Activated naive CD8-positive, alpha-beta T cell (primary cell): Measurements from ENCODE around the gene ARHGEF10L.

Source experiments
- H3K27ac Mint-ChIP-seq: one replicate; pipeline ENCODE4 v1.8.0; 2021; ENCODE audit warnings: mixed read lengths
- H3K27me3 Mint-ChIP-seq: one replicate; pipeline ENCODE4 v1.8.0; 2021; ENCODE audit warnings: mixed read lengths
- H3K36me3 Mint-ChIP-seq: one replicate; pipeline ENCODE4 v1.8.0; 2021; ENCODE audit warnings: mixed read lengths
- H3K4me1 Mint-ChIP-seq: one replicate; pipeline ENCODE4 v1.8.0; 2021; ENCODE audit warnings: low read depth, mixed read lengths
- H3K4me3 Mint-ChIP-seq: one replicate; pipeline ENCODE4 v1.8.0; 2021; ENCODE audit warnings: mild to moderate bottlenecking, mixed read lengths
- H3K9me3 Mint-ChIP-seq: one replicate; pipeline ENCODE4 v1.8.0; 2021; ENCODE audit warnings: low read depth, mixed read lengths

ARHGEF10L gene

DNA sequence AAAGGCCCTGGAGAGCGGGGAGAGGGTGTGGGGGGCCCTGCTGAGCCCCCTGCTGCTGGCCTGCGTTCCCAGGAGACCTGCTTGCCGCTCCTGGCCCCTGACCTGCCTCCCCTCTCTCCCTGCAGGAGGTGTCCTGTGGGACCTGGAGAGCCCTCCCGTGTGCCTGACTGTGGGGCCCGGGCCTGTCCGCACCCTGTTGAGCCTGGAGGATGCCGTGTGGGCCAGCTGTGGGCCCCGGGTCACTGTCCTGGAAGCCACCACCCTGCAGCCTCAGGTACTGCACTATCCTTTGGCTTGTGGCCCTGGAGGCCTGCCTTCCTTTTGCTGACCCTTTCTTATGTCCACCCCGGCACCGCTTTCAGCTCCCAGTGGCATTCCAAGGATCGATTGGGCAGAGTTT, 124.8 kb downstream of the ARHGEF10L start:
- Mint-ChIP-seq H3K27me3 (peaks cover 2% of the 10 kb centered on the region), H3K36me3 (no peaks in the 10 kb centered on the region), H3K9me3 (no peaks in the 10 kb centered on the region), H3K4me3 (no peak overlapping the region), H3K27ac (no peak overlapping the region), H3K4me1 (no peaks in the 10 kb centered on the region)

DNA sequence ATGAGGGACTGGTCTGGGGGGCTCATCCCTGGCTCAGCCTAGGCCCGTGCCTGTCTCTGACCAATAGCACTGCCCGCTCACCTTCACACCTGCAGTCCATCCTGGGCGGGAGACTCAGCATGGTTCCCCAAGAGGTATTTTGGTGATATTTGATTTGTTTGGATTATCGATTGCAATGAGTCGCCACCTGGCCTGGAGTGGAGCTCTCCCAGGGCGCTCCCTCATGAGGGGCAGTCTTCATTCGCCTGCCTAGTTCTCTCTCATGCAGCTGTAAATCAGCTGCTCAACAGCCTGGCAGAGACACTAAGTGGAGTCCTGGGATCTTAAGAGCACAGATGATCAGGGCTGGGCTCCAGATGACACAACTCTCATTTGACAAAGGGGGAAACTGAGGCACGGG, 125.6 kb downstream of the ARHGEF10L start:
- Mint-ChIP-seq H3K9me3 (no peaks in the 10 kb centered on the region), H3K27me3 (peaks cover 2% of the 10 kb centered on the region), H3K4me3 (no peak overlapping the region), H3K36me3 (no peaks in the 10 kb centered on the region), H3K27ac (no peak overlapping the region), H3K4me1 (no peaks in the 10 kb centered on the region)

DNA sequence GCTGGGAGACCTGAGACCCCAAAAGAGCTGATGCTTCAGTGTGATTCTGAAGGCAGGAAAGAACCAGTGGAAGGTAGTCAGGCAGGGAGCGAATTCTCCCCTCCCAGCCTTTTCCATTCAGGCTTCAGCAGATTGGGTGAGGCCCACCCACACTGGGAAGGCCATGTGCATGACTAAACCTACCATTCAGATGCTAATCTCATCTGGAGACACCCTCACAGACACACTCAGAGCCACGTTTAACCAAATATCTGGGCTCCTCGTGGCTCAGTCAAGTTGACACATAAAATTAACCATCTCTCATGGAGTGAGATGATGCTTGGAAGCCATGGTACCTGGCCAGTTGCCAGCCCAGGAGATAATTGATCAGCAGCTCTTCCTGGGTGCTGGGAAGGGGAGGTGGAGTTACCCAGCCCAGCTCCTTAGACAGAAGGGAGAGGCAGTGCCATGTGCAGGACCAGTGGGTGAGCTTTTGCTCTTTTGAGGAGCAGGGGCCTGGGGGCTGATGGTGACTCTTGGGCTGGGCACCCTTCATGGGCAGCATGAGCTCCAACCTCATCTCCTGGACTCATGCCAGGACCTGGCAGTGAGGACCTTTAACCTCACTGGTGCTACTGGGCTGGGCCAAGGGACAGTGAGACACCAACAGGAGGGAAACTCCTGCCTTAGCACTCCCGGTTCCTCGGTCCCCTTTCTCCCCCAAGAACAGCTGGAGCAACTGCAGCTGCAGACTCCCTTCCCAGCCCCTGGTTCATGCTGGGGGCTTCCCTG, 126.6 kb downstream of the ARHGEF10L start:
- Mint-ChIP-seq H3K36me3 (no peaks in the 10 kb centered on the region), H3K27me3 (peaks cover 2% of the 10 kb centered on the region), H3K9me3 (no peaks in the 10 kb centered on the region), H3K4me1 (no peaks in the 10 kb centered on the region), H3K27ac (no peak overlapping the region), H3K4me3 (no peak overlapping the region)

DNA sequence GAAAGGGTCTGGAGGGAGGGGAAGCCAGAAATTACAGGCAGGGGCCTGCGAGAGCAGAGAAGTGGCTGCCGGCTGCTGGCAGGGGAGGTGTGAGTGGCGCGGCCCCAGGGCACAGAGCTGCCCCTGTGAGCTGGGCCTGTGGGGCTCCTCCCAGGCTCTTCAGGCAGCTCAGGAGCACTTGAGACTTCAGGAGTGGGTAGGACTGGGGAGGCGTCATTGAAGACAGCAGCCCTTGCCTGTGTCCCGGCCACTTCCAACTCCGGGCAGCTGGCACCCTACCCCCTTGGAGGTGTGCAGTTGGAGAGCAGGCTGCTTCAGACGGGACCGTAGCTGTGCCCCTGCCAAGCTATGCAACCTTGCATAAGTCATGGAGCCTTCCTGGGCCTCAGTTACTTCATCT, 128.1 kb downstream of the ARHGEF10L start:
- H3K9me3 Mint-ChIP-seq: no peaks in the 10 kb centered on the region
- H3K36me3 Mint-ChIP-seq: no peaks in the 10 kb centered on the region
- no peak overlapping the region for H3K27ac Mint-ChIP-seq
- no peaks in the 10 kb centered on the region for H3K27me3 Mint-ChIP-seq
- H3K4me3 Mint-ChIP-seq: no peak overlapping the region
- no peaks in the 10 kb centered on the region for H3K4me1 Mint-ChIP-seq

DNA sequence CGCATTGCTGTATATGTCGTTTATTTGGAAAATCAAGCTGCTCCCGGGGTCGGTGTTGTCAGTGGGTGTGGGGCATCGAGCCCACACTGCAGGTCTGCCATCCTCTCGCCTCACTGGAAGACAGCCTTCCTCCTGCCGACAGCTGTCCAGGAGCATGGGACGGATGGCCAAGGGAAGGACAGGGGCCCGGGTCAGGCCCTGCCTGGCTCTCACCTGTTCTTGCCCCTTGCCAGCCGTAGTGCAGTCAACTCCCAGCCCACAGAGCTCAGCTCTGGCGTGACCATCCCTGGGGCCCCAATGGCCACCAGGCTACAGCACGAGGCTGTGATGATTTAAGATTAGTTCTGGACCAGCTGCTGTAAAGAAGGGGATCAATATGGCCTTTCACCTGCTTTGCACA, 128.7 kb downstream of the ARHGEF10L start:
- no peak overlapping the region for H3K27ac Mint-ChIP-seq
- no peaks in the 10 kb centered on the region for H3K27me3 Mint-ChIP-seq
- H3K36me3 Mint-ChIP-seq: no peaks in the 10 kb centered on the region
- no peaks in the 10 kb centered on the region for H3K9me3 Mint-ChIP-seq
- no peak overlapping the region for H3K4me3 Mint-ChIP-seq
- no peaks in the 10 kb centered on the region for H3K4me1 Mint-ChIP-seq

DNA sequence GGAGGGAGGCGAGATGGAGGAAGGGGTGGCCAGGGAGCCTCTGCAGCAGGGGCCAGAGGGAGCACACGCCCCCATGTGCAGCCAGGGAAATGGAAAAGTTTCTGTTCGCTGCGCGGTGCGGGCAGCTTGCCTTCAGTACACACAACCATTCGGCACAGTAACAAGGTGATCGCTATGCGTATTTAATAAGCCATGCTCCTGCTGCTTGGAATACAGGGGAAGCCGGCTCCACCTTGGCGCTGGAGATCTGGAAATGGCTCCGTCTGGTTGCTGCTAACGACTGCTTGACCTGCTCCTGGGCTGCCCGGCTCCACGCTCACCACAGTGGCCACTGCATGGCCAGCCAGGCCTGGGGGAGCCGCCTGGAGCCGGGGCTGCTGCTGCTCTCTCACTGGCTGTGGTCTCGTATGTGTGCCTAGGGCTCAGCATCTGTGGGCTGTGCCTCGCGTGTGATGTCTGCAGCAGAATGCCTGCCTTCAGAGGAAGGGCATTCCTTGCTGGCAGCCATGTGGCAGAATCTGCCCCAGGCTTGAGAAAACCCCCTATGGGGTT, 129.2 kb downstream of the ARHGEF10L start:
- H3K27ac Mint-ChIP-seq: no peak overlapping the region
- no peaks in the 10 kb centered on the region for H3K36me3 Mint-ChIP-seq
- H3K4me1 Mint-ChIP-seq: no peaks in the 10 kb centered on the region
- H3K4me3 Mint-ChIP-seq: no peak overlapping the region
- no peaks in the 10 kb centered on the region for H3K9me3 Mint-ChIP-seq
- no peaks in the 10 kb centered on the region for H3K27me3 Mint-ChIP-seq

DNA sequence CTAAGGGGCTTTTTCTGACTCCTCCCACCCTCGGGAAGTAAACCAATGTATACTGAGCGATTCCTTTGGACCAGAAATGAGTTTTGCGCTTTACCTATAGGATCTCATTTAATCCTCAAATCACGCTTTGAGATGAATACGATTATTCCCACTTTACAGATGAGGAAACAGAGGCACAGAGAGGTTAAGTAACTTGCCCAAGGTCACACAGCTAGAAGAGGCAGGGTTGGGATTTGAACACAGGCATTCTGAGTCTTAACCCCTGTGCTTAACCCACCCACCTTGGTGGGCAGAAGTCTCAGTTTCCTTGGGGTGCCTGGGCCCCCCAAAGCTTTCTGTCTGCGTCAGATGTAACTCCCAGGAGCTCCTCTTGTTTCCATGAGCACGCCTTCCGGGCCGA, 129.8 kb downstream of the ARHGEF10L start:
- Mint-ChIP-seq H3K4me3 (no peak overlapping the region), H3K9me3 (no peaks in the 10 kb centered on the region), H3K4me1 (no peaks in the 10 kb centered on the region), H3K36me3 (no peaks in the 10 kb centered on the region), H3K27ac (no peak overlapping the region), H3K27me3 (peaks cover 1% of the 10 kb centered on the region)

DNA sequence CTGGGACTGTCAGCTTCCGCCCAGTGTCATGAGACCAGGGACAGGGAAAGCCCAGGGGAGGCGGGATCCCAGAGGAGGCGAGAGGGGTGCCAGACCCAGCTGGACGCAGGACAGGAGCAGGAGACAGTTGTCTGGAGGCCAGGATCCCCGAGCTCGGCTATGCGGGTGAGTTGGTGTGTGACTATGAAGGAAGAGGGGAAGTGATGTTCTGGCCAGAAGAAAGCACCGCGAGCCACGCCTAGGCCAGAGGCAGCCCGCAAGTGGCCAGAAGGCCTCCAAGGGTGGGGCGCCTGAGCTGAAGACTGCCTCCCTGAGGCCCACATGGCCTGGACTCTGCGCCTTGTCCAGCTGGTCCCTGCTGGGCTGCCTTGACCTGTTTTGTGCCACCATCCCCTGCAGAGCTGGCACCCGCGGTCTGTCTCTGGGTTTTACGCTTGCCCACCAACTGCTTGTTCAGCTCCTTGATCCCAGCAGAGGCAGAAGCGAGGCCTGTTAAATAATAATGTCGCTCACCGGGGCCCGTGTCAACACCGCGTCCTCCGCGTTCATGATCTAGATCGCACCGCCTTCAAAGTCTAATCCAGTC, 130.5 kb downstream of the ARHGEF10L start:
- no peaks in the 10 kb centered on the region for H3K4me1 Mint-ChIP-seq
- H3K36me3 Mint-ChIP-seq: no peaks in the 10 kb centered on the region
- H3K9me3 Mint-ChIP-seq: no peaks in the 10 kb centered on the region
- H3K27me3 Mint-ChIP-seq: peaks cover 1% of the 10 kb centered on the region
- no peak overlapping the region for H3K4me3 Mint-ChIP-seq
- H3K27ac Mint-ChIP-seq: no peak overlapping the region

DNA sequence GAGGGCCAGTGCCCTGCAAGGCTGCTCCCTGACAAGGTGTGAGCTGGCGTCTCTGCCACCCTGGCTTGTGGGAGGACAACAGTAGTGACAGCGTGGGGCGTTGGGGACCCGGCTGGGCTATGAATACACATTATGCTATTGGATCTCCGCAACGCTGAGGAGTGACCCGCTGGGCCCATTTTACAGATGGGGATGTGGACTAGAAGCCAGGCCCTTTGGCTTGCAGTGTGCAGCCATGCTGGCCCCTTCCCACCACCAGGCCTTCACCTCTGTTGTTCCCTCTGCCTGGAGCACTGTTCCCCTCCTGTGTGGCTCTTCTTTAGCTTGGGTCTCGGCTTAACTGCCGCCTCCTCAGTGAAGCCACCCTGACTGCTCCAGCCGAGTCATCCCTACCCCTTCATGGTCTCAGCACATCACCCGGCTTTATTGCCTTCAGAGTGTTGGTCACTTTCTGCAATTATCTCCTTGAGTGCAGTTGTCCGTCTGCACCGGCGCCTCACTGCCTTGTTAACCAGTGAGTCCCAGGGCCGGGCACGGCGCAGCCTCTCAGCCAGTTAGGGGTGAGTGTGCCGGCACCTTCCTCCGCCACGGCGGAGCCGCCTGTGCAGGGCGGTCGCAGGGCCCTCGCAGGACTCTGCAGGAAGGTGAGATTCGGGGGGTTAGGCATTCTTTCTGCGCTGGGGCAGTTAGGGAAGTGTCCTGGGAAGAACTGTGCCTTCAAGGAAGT, 131.3 kb downstream of the ARHGEF10L start:
- Mint-ChIP-seq H3K27me3 (peaks cover 1% of the 10 kb centered on the region), H3K4me3 (no peak overlapping the region), H3K4me1 (no peaks in the 10 kb centered on the region), H3K36me3 (no peaks in the 10 kb centered on the region), H3K9me3 (no peaks in the 10 kb centered on the region), H3K27ac (no peak overlapping the region)

DNA sequence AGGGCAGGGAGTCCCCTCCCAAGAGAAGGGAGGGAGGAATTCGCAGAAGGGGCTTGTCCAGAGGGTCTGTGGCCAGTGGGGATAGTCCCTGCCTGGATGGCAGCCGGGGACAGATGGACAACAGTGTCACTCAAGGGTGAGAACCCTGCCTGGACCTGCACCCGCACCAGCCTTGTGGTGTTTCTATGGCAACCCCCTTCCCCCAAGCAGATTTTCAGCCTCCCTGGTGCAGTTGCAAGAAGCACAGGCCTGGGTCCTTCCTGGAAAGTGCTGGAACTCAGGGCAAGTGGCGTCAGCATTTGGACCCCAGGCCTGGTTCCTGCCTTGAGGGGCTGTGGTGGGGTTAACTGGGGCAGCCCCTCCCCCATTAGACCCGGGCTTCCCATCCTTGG, 131.8 kb downstream of the ARHGEF10L start:
- H3K27me3 Mint-ChIP-seq: peaks cover 1% of the 10 kb centered on the region
- no peak overlapping the region for H3K27ac Mint-ChIP-seq
- no peaks in the 10 kb centered on the region for H3K9me3 Mint-ChIP-seq

DNA sequence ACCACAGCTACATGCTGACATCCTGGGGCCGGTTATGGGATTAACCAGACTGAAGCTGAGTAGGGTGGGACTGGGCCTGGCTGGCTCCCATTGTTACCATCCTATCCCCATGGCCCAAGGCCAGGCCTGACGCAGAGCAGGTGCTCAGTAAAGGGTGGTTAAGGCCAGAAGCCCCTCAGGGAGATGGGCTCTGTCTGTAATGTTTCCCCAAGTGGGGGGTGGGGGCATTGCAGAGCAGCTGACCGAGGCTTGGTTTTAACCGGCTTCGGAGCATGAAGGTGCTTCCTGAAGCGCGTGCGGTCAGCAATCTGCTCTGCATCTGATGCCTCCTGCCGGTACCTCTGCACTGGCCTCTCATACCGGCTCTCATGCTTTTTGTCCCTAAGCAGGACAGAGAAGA, 132.2 kb downstream of the ARHGEF10L start:
- Mint-ChIP-seq H3K27ac (no peak overlapping the region), H3K4me3 (no peak overlapping the region), H3K9me3 (no peaks in the 10 kb centered on the region), H3K4me1 (no peaks in the 10 kb centered on the region), H3K27me3 (peaks cover 1% of the 10 kb centered on the region), H3K36me3 (no peaks in the 10 kb centered on the region)

More for the DNA sequence above, 131.8 kb downstream of the ARHGEF10L start:
- H3K4me3 Mint-ChIP-seq: no peak overlapping the region
- H3K36me3 Mint-ChIP-seq: no peaks in the 10 kb centered on the region
- H3K4me1 Mint-ChIP-seq: no peaks in the 10 kb centered on the region

DNA sequence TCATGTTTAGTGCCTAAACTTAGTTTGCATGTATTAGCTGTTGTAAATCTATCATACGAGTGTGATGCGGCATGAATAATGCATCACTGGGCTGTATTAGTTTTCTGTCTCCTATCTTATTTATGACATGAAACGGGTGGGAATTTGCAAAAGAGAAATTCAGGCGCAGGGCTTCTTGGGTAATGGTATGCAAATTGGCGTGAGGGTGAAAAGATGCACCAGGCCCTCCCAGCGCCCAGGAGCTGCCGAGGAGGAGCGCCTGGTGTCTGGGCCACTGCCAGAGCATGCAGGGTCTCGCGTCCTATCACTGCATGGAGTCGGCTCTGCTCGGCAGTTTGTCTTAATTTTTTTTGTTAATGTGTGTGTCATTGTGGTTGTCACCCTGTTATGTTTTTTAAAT, 132.7 kb downstream of the ARHGEF10L start:
- no peak overlapping the region for H3K27ac Mint-ChIP-seq
- H3K36me3 Mint-ChIP-seq: no peaks in the 10 kb centered on the region
- H3K9me3 Mint-ChIP-seq: no peaks in the 10 kb centered on the region
- H3K4me1 Mint-ChIP-seq: no peaks in the 10 kb centered on the region
- H3K4me3 Mint-ChIP-seq: no peak overlapping the region
- H3K27me3 Mint-ChIP-seq: peaks cover 1% of the 10 kb centered on the region

DNA sequence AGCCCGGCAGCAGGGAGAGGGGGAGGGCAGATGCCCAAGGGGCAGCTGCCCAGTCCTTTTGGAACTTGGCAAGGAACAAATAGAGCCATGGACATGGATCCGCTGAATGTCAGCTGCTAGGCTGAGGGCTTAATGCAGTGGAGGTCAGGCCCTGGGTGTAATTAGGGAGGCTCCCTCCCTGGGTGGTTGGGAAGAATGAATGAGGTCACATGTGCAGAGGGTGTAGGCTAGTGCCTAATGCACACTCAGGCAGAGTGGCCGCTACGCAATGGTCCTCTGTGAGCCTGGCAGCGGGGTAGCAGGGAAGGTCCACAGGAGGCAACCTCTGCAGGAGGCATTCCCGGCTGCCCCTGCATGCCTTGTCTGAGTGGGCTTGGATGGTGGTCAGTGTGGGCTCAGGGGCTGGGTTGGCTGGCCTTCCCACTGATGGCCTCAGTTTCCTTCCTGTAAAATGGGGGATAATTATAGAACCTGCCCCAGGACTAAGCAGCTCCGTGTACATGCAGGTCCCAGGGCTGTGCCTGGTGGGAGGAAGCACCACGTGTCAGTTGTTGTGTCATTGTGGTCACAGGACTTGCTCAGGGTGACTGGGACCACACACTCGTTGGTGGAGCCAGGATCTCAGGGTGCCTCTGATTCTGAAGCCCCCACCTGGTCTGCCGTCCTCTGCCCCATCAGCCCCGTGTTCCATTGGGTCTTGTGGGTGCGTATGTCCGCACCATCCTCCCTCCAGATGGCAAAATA, 134.0 kb downstream of the ARHGEF10L start:
- H3K36me3 Mint-ChIP-seq: no peaks in the 10 kb centered on the region
- H3K4me3 Mint-ChIP-seq: no peak overlapping the region
- H3K27me3 Mint-ChIP-seq: peaks cover 1% of the 10 kb centered on the region
- H3K4me1 Mint-ChIP-seq: no peaks in the 10 kb centered on the region
- no peaks in the 10 kb centered on the region for H3K9me3 Mint-ChIP-seq
- no peak overlapping the region for H3K27ac Mint-ChIP-seq

DNA sequence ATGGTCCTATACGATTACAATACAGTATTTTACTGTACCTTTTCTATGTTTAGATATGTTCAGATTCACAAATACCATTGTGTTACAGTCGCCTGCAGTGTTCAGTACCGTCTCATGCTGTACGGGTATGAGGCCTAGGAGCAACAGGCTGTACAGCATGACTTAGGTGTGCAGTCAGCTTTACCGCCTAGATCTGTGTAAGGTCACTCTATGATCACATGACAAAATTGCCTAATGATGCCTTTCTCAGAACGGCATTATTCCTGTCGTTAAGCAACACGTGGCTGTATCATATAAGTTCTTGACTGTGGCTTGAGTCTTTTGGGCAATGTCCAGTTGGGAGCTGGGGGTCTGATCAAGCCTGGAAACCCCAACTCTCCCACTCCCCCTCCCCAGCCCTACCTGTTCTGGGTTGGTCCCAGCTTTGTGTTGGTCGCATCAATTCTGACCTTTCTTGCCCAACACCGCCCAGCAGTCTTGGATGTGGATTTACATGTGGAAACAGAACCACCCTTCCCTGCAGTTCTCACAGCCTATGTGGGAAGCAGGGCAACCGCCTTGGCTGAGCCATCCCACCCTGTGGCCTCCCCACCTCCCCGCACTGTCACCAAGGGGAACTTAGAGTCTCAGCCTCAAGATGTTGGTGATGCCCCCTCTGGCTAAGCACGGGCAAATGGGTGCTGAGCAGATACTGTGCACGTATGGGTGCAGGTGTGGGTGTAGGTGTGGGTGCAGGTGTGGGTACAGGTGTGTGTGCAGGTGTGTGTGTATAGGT, 135.4 kb downstream of the ARHGEF10L start:
- Mint-ChIP-seq H3K27ac (no peak overlapping the region), H3K9me3 (no peaks in the 10 kb centered on the region), H3K27me3 (peaks cover 1% of the 10 kb centered on the region), H3K4me1 (no peaks in the 10 kb centered on the region), H3K4me3 (no peak overlapping the region), H3K36me3 (no peaks in the 10 kb centered on the region)
